ENCODE results near the gene MED22. TPM values are rescaled to one million over a fixed set of nuclear protein-coding genes. Genes with fewer than 3 reads are reported as not detected.
A peak's percentile ranks its signal among the peaks of the same experiment; 100 is the strongest.
"Not testable (repeated sequence)": the region's sequence is repeated elsewhere in the genome, so short reads cannot be mapped to it uniquely, and the experiment has no call there.

MED22 gene
- polyA plus RNA-seq (2014; cell fraction: cytosol; rRNA removed) = 53.3 and 56.1 TPM in 2 replicates
- polyA plus RNA-seq (2014; cell fraction: nucleus; rRNA removed) = 84.4 and 89.6 TPM in 2 replicates

DNA sequence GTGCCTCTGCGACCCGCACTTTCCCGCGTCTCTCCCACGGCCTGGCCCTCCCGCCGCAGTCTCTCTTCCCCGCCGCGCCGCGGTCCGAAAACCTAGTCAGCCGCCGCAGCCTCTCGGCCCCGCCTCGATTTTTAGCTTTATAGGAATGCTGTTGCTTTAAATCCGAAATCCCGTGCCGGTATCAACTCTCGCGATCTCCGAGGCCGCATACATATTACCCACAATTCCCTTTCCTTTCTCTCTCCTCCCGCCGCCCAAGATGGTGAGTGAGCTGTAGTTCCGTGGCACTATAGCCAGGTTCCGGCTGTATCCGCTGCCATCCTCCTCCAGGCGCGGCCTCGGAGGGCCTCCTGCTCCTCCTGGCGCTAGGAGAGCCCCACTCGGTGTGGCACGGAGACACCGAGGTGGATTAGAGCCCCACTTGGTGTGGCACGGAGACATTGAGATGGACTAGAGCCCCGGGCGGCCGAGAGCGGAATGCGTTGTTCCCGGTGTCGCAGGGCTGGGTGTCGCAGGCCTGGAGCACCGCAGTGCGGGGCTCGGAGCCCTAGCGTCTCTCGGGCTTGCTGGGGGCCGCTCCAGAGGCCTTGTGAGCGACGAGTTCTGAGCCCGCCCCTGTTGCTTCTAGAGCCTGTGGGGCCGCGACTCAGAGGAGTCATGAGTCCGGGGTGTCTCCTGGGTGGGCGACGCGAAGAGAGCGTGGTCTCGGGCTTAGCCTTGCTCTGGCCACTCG, at the start of gene MED22, which contains the start of gene RPL7A:
MED22 (minus strand) TSS at position 147 of the 733 bp plus-strand sequence. CDS start 1,469 bp downstream, outside the sequence.
RPL7A (plus strand) TSS at position 234 of the 733 bp plus-strand sequence; CDS start at position 260, 26 bp downstream.
- peak; percentile 98 for DNase-seq (ENCODE audit: low spot score)

DNA sequence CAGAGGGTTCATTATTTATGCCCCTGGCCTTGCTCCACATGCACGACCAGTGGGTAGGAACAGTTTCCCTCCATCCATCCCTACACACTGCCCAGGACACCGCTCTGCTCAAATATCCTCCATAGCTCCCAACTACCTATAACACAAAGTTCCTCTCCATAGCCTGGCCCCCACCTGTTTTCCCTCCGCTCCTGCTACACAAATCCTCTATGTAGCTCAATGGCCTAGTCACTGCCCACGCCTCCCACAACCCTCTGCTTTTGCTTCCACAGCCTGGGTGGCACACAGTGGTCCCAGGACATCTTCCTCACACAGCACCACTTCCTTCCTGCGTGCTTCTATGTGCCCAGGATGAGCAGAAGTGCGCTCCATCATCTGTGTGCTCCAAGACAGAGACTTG, 49.4 kb upstream of the MED22 start:
- no peak for DNase-seq (ENCODE audit: low spot score)

DNA sequence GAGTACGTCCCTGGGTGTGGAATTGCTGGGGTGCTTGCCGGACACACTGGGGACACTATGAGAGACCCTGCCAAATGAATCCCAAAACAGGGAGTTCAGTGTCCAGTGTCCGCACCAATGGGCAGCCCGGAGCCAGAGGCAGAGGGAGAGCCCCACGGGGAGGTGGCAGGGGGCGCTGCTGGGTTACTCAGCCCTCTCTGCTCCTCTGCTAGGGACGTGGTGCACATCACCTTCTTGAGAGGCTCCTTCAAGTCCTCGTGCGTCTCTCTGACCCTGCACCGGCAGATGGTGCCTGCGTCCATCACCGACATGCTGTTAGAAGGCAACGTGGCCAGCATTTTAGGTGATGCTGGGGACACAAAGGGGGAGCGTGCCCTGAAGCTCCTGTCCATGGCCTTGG, 49.0 kb upstream of the MED22 start:
- DNase-seq (ENCODE audit: low spot score) = peak; percentile 66

DNA sequence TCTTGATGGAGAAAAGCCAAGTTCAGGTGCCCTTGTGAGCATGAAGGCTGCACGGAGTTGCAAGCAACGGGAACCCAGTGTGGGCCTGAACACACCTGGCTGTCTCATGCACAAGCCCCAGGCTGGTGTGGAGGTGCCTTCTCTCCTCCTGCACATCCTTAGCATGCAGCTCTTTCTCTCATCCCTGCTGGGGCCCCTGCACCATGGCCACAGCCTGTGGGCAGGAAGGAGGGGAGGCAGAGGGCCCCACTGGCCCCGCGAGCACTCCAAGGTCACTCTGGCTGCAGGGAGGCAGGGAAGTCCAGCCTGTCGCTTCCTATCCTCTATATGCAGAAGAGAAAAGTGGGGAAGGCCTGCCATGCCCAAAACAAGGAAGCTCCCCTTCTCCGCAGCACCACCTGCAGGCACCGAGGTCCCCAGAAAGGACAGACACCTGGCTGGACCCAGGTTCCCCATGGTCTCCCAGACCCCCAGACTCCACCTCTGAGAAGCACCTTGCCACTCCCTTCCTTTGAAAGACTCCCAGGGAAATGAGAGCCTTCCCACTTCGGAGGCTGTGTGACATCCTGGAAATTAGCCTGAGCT, 46.8 kb upstream of the MED22 start:
- DNase-seq (ENCODE audit: low spot score) = no peak

GRCh38 chr9:133393399-133393798, 45.5 kb upstream of the MED22 start:
- no peak for DNase-seq (ENCODE audit: low spot score)

DNA sequence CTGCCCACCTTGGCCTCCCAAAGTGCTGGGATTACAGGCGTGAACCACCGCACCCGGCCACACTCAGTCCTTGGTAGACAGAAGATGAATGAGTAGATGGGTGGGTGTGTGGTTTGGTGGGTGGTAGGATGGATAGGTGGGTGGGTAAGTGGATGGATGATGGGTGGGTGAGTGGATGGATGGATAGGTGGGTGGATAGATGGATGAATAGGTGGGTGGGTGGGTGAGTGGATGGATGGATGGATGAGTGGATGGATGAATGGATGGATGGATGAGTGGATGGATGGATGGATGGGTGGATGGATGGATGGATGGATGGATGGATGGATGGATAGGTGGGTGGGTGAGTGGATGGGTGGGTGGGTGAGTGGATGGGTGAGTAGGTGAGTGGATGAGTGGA, 44.4 kb upstream of the MED22 start:
- not testable (repeated sequence) for DNase-seq (ENCODE audit: low spot score)

DNA sequence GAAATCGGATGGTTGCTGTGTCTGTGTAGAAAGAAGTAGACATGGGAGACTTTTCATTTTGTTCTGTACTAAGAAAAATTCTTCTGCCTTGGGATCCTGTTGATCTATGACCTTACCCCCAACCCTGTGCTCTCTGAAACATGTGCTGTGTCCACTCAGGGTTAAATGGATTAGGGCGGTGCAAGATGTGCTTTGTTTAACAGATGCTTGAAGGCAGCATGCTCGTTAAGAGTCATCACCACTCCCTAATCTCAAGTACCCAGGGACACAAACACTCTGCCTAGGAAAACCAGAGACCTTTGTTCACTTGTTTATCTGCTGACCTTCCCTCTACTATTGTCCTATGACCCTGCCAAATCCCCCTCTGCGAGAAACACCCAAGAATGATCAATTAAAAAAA, 43.5 kb upstream of the MED22 start:
- DNase-seq (ENCODE audit: low spot score) = not testable (repeated sequence)

- no peak for DNase-seq (ENCODE audit: low spot score)
Measured at GRCh38 chr9:133390713-133391112, 42.8 kb upstream of the MED22 start.

- DNase-seq (ENCODE audit: low spot score) = no peak
Measured at GRCh38 chr9:133389562-133389961, 41.6 kb upstream of the MED22 start.

- no peak for DNase-seq (ENCODE audit: low spot score)
Measured at GRCh38 chr9:133389025-133389557, 41.2 kb upstream of the MED22 start.

GRCh38 chr9:133387680-133388079, 39.7 kb upstream of the MED22 start:
- no peak for DNase-seq (ENCODE audit: low spot score)

GRCh38 chr9:133386338-133386737, 38.4 kb upstream of the MED22 start:
- no peak for DNase-seq (ENCODE audit: low spot score)

GRCh38 chr9:133385452-133385851, 37.5 kb upstream of the MED22 start:
- no peak for DNase-seq (ENCODE audit: low spot score)

DNA sequence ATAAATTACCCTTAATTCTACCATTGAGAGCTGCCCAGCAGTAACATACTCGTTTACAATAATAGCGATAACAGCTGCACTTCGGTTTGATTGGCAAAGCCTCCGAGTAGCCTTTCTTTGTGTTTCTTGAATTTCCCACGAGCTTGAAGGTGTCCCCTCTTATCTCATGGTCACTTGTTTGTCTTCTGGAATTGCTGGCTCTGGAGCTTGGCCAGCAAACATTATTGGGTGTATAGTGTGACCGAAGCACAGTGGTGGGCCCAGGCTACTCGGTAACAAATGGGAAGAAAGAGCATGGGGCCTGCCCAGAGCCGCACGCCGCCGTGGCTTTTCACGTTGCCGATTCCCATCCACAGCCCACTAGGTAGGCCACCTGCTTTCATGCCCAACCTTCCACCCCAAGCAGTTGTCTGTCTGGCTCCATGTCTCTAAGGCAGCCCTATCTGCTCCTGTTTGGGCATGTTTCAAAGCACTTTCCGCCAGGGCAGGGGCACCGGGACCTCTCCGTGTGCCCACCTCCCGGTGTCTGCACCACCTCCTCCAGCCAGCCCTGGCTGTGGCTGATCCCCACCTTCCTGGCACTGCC, 36.9 kb upstream of the MED22 start:
- no peak for DNase-seq (ENCODE audit: low spot score)

GRCh38 chr9:133383438-133383837, 35.5 kb upstream of the MED22 start:
- DNase-seq (ENCODE audit: low spot score) = no peak

GRCh38 chr9:133382507-133383141, 34.7 kb upstream of the MED22 start:
- DNase-seq (ENCODE audit: low spot score) = no peak

DNA sequence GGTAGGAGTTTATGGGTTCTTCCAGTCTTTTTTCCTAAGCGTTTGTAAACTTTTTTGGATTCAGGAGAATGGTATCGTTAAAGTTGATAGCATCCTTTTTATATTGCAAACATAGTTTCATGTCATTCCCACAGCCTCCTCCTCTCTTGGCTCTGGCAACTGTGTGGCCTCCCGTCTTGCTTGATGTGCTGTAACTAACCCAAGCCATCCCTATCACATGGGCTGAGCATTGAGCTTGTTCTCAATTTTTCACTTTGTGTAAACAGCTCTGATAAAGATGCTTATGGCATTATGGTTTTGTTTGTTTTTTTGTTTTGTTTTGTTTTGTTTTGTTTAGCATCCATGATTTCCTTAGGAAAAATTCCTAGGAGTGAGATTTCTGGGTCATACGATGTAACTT, 32.8 kb upstream of the MED22 start:
- no peak for DNase-seq (ENCODE audit: low spot score)

GRCh38 chr9:133379153-133380086, 31.5 kb upstream of the MED22 start:
- no peak for DNase-seq (ENCODE audit: low spot score)

- DNase-seq (ENCODE audit: low spot score) = no peak
Measured at GRCh38 chr9:133378408-133378962, 30.6 kb upstream of the MED22 start.

DNA sequence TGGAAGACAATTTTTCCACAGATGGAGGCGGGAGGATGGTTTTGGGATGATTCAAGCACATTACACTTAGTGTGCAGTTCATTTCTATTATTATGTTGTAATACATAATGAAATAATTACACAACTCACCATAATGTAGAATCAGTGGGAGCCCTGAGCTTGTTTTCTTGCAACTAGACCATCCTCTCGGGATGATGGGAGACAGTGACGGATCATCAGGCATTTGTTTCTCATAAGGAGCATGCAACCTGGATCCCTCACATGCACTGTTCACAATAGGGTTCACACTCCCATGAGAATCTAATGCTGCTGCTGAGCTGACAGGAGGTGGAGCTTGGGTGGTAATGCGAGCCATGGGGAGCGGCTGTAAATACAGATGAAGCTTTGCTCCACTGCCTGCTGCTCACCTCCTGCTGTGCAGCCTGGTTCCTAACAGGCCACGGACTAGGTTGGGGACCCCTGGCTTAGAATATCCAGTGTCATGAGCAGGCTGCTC, 29.8 kb upstream of the MED22 start:
- no peak for DNase-seq (ENCODE audit: low spot score)
